ENCODE measurements around the gene PPP2R3A. TPM values are rescaled to one million over a fixed set of nuclear protein-coding genes. Genes with fewer than 3 reads are reported as not detected.

PPP2R3A gene
- total RNA-seq, 1 donor from 2014 or later = 25.9 TPM

DNA sequence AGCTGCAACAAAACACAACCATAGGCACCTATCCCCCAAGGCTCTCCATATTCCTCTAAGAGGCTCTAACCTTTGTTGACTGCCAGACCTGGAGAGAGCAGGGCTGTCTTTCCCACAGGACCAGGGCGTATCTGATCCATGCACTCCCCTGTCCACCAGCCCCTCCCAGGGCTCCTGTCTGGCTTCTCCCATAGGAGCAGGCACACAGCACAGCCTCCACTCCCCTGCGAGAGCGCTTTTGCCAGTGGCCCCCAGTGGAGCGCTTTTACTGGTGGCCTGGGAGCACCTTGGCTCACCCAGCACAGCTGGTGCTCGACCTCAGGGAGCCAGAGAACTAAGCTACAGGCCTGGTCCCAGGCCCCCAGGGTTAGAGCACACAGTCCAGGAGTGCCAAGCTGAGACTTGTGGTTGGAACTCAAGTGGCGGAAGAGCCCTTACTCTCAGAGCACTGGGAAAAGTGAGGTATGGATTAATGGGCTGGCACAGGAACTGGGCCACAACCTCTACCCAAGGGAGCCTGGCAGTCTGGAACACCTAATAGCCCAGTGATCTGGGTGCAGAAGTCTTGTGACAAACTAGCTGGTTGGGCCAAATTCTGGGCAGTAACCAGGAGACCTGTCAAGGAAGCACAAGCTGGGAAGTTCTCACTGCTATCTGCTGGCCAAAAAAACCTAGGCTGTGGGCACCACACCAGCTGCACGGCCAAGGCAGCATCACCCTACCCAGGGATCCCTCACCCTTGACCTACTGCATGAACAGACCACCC lies 79.6 kb downstream of the PPP2R3A start:
- no peak overlapping the region for H3K4me3 ChIP-seq (ENCODE audit: low read depth, low read length)
- no peak for DNase-seq (ENCODE audit: low read depth)
- TF ChIP-seq, protein P1, sequence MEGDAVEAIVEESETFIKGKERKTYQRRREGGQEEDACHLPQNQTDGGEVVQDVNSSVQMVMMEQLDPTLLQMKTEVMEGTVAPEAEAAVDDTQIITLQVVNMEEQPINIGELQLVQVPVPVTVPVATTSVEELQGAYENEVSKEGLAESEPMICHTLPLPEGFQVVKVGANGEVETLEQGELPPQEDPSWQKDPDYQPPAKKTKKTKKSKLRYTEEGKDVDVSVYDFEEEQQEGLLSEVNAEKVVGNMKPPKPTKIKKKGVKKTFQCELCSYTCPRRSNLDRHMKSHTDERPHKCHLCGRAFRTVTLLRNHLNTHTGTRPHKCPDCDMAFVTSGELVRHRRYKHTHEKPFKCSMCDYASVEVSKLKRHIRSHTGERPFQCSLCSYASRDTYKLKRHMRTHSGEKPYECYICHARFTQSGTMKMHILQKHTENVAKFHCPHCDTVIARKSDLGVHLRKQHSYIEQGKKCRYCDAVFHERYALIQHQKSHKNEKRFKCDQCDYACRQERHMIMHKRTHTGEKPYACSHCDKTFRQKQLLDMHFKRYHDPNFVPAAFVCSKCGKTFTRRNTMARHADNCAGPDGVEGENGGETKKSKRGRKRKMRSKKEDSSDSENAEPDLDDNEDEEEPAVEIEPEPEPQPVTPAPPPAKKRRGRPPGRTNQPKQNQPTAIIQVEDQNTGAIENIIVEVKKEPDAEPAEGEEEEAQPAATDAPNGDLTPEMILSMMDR (conservative IDR thresholded peaks at IDR 0.05; ENCODE audit: low read depth, low read length) = no peak

DNA sequence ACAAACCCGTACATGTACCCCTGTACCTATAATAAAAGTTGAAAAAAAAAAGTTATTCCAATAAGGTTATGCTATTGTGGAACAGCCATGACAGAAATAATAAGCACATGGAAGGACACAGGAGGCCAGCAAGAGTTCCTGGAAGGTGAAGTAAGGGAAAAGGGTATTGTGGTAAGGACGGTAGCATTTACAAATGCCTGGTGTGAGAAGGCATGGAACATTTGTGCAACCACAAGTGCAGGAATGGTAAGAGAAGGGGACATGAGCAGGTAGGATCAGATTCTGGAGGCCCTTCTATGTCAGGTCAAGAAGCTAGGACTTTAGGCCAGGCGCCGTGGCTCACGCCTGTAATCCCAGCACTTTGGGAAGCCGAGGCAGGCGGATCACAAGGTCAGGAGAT lies 82.5 kb downstream of the PPP2R3A start:
- TF ChIP-seq, protein P1 (conservative IDR thresholded peaks at IDR 0.05; ENCODE audit: low read depth, low read length) = no peak
- H3K4me3 ChIP-seq (ENCODE audit: low read depth, low read length) = no peak overlapping the region
- DNase-seq (ENCODE audit: low read depth) = no peak

DNA sequence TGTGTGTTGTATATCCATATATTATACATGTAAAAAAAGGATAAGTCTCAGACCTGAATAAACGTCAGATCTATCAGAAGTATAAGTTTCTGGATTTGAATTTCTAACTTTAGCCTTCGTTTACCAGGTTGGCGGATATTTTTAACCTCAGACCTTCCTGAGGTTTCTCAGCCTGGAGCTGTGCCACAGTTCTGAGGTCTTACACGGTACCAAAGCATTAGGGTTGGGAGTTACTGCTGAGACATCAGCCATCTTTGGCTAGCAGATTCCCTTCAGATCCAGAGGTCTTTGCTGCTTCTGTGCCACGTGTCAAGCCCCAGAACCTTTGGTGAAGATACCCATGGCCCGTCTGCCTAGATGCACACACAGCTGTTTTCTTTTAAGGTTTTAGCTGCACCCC lies 84.7 kb downstream of the PPP2R3A start:
- H3K4me3 ChIP-seq (ENCODE audit: low read depth, low read length) = no peak overlapping the region
- DNase-seq (ENCODE audit: low read depth) = no peak
- TF ChIP-seq, protein P1 (conservative IDR thresholded peaks at IDR 0.05; ENCODE audit: low read depth, low read length) = no peak

DNA sequence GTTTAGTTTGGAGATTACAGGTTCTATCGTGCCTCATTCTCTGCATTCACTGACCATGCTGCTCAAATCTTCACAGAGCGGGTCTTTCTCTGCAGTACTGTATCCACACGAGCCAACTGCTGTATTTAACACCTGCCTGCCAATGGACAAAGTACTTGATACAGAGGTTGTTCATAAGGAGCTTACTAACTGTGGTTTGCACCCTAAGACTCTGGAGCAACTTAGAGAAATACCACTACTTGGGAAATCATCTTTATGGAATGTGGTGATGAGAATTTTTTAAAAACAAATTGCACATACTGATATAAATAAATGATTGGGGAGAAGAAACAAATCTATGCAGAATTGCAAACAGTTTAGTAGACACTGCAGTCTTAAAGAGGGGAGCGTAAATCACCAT lies 90.0 kb downstream of the PPP2R3A start:
- DNase-seq (ENCODE audit: low read depth) = no peak
- no peak overlapping the region for H3K4me3 ChIP-seq (ENCODE audit: low read depth, low read length)
- TF ChIP-seq, protein P1 (conservative IDR thresholded peaks at IDR 0.05; ENCODE audit: low read depth, low read length) = no peak

DNA sequence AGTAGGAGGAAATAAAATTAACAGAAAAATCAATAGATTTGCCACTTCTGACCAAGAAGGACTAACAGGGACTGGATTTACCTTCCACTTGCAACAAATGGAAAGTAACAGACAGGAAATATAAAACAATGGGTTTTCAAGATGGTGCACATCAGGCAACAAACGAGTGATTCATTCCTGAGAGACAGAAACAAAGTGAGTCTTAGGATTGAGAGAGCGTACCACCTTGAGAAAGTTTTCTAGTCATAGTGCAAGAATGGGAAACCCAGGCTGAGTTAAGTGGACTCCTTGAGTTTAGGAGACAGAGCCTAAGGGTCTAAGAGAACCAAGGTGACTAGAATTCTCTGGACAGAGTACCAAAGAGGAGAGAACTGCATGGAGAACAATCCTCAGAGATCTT lies 101.7 kb downstream of the PPP2R3A start:
- no peak overlapping the region for H3K4me3 ChIP-seq (ENCODE audit: low read depth, low read length)
- DNase-seq (ENCODE audit: low read depth) = no peak
- TF ChIP-seq, protein P1 (conservative IDR thresholded peaks at IDR 0.05; ENCODE audit: low read depth, low read length) = no peak

DNA sequence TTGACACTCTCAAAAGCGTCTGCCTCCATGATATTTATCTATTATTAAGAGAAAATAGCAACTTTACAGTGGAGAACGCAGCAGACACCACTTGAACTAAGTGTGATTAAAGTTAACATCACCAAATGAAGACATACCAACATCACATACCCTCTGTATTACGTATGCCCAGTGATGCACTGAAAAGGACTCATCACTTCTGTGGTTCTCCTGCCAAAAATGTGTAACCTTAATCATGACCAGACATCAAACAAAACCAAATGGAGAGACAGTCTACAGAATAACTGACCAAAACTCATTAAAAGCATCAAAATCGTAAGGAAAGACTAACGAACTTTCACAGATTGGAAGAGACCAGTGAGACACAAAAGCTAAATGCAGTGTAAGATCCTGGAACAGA lies 103.2 kb downstream of the PPP2R3A start:
- DNase-seq (ENCODE audit: low read depth) = no peak
- no peak overlapping the region for H3K4me3 ChIP-seq (ENCODE audit: low read depth, low read length)
- TF ChIP-seq, protein P1 (conservative IDR thresholded peaks at IDR 0.05; ENCODE audit: low read depth, low read length) = no peak

DNA sequence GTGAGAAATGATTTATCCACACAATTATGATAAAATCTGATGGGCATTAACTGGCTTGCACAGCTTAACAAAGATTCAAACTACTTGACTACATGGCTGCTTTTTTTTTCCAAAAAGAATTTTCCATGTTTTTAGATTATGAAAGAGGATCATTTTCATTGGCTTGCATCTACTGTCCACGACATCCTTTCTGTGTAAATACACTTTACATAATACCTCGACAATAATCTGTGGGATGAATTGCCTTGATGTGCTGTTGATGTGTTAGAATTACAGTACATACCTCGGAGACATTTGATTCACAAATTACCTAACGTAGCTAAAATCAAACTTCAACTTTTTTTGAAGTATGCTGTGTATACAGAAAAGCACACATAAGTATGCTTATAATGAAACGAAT lies 104.4 kb downstream of the PPP2R3A start:
- TF ChIP-seq, protein P1 (conservative IDR thresholded peaks at IDR 0.05; ENCODE audit: low read depth, low read length) = no peak
- no peak for DNase-seq (ENCODE audit: low read depth)
- H3K4me3 ChIP-seq (ENCODE audit: low read depth, low read length) = no peak overlapping the region
